Measurements from ENCODE around the gene IMPA2.

IMPA2 gene

DNA sequence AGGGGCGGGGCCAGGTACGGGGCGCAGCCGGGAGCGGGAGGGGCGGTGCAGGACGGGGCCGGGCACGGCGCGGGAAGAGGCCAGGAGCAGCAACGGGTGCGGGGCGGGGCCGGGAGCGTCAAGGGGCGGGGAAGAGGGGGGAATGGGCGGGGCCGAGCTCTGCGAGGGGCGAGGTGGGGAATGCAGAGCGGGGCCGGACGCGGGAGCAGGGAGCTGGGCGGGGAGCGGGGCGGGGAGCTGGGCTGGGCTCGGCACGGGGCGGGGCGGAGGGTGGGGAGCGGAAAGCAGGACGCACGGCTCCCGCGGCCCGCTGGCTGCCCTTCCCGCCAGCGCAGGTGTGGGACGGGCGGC lies at the start of gene IMPA2:
IMPA2 (plus strand) TSS at position 316 of the 351 bp plus-strand sequence. CDS start 163 bp downstream, outside the sequence.
- Mint-ChIP-seq H3K4me1 (peaks cover 27% of the 10 kb centered on the region), H3K4me3 (peak within 1 kb of the TSS; percentile 91 to 95 (median 95)), H3K27ac (peak within 1 kb of the TSS; percentile 90 to 98 (median 95)), H3K27me3 (ENCODE audit: low read depth) (peaks cover 17% of the 10 kb centered on the region), H3K9me3 (no peaks in the 10 kb centered on the region), H3K36me3 (ENCODE audit: low read depth) (no peaks in the 10 kb centered on the region)
- TF ChIP-seq, protein P1, sequence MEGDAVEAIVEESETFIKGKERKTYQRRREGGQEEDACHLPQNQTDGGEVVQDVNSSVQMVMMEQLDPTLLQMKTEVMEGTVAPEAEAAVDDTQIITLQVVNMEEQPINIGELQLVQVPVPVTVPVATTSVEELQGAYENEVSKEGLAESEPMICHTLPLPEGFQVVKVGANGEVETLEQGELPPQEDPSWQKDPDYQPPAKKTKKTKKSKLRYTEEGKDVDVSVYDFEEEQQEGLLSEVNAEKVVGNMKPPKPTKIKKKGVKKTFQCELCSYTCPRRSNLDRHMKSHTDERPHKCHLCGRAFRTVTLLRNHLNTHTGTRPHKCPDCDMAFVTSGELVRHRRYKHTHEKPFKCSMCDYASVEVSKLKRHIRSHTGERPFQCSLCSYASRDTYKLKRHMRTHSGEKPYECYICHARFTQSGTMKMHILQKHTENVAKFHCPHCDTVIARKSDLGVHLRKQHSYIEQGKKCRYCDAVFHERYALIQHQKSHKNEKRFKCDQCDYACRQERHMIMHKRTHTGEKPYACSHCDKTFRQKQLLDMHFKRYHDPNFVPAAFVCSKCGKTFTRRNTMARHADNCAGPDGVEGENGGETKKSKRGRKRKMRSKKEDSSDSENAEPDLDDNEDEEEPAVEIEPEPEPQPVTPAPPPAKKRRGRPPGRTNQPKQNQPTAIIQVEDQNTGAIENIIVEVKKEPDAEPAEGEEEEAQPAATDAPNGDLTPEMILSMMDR (IDR thresholded peaks at IDR 0.05; ENCODE audit: unreplicated experiment in 3 of 3) = no peak

DNA sequence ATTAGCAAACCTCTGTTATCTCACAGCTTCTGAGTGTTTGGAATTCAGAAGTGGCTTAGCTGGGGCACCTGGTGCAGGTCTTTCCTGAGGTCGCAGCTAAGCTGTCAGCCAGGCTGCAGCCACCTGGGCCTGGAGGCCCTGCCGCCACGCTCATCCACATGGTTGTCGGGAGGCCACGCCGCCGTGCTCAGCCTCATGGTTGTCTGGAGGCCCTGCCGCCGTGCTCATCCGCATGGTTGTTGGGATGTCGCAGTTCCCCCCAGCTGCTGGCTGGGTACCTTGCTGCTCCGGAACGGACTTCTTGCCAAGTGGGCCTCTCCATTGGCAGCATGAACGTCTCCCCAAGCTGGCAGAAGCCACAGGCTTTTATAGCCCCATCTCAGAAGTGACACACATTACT lies 48.9 kb upstream of the IMPA2 start:
- H3K27ac Mint-ChIP-seq = no peak overlapping the region
- no peaks in the 10 kb centered on the region for H3K4me1 Mint-ChIP-seq
- no peaks in the 10 kb centered on the region for H3K27me3 Mint-ChIP-seq (ENCODE audit: low read depth)
- no peaks in the 10 kb centered on the region for H3K36me3 Mint-ChIP-seq (ENCODE audit: low read depth)
- H3K9me3 Mint-ChIP-seq = no peaks in the 10 kb centered on the region
- no peak overlapping the region for H3K4me3 Mint-ChIP-seq
- TF ChIP-seq, protein P1 (IDR thresholded peaks at IDR 0.05; ENCODE audit: unreplicated experiment in 3 of 3) = no peak

- Mint-ChIP-seq H3K27ac (peak overlapping the region in 2 of 3 experiments; percentile 11 to 21), H3K27me3 (ENCODE audit: low read depth) (no peaks in the 10 kb centered on the region), H3K36me3 (ENCODE audit: low read depth) (no peaks in the 10 kb centered on the region), H3K4me3 (no peak overlapping the region), H3K4me1 (no peaks in the 10 kb centered on the region), H3K9me3 (no peaks in the 10 kb centered on the region)
- TF ChIP-seq, protein P1 (IDR thresholded peaks at IDR 0.05; ENCODE audit: unreplicated experiment in 3 of 3) = peak; percentile 77 to 86 (median 83)
Measured at GRCh38 chr18:11937874-11938478, 43.3 kb upstream of the IMPA2 start.

DNA sequence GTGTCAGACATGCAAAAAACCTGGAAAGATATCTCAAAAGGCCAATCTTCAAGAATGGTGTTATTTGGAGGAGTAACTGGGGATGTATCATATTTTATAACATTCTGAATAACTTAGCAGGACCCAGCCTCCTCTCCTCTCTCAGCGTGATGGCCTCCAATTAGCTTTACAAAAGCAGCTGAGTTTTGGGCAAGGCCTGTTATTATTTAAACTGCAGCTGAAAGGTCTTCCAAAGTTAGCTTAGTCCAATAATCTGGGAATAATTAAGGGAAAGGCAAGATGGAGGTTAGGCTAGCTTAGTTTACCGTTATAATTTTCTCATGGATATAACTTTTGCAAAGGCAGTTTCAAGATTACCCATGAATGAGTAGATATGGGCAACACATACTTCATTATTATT lies 40.4 kb upstream of the IMPA2 start:
- H3K4me1 Mint-ChIP-seq = no peaks in the 10 kb centered on the region
- H3K36me3 Mint-ChIP-seq (ENCODE audit: low read depth) = no peaks in the 10 kb centered on the region
- no peak overlapping the region for H3K27ac Mint-ChIP-seq
- TF ChIP-seq, protein P1 (IDR thresholded peaks at IDR 0.05; ENCODE audit: unreplicated experiment in 3 of 3) = no peak
- H3K9me3 Mint-ChIP-seq = no peaks in the 10 kb centered on the region
- no peak overlapping the region for H3K4me3 Mint-ChIP-seq
- H3K27me3 Mint-ChIP-seq (ENCODE audit: low read depth) = no peaks in the 10 kb centered on the region

- H3K27ac Mint-ChIP-seq = no peak overlapping the region
- no peaks in the 10 kb centered on the region for H3K27me3 Mint-ChIP-seq (ENCODE audit: low read depth)
- no peaks in the 10 kb centered on the region for H3K36me3 Mint-ChIP-seq (ENCODE audit: low read depth)
- no peak overlapping the region for H3K4me3 Mint-ChIP-seq
- TF ChIP-seq, protein P1 (IDR thresholded peaks at IDR 0.05; ENCODE audit: unreplicated experiment in 3 of 3) = no peak
- H3K4me1 Mint-ChIP-seq = peaks cover 12% of the 10 kb centered on the region
- no peaks in the 10 kb centered on the region for H3K9me3 Mint-ChIP-seq
Measured at GRCh38 chr18:11943551-11943950, 37.8 kb upstream of the IMPA2 start.

- TF ChIP-seq, protein P1 (IDR thresholded peaks at IDR 0.05; ENCODE audit: unreplicated experiment in 3 of 3) = no peak
- Mint-ChIP-seq H3K4me3 (no peak overlapping the region), H3K9me3 (no peaks in the 10 kb centered on the region), H3K27me3 (ENCODE audit: low read depth) (no peaks in the 10 kb centered on the region), H3K27ac (no peak overlapping the region), H3K36me3 (ENCODE audit: low read depth) (no peaks in the 10 kb centered on the region), H3K4me1 (peaks cover 19% of the 10 kb centered on the region)
Measured at GRCh38 chr18:11944252-11944651, 37.1 kb upstream of the IMPA2 start.
